ENCODE measurements around the gene ZCWPW1. TPM values are rescaled to one million over a fixed set of nuclear protein-coding genes. Genes with fewer than 3 reads are reported as not detected.

The ZCWPW1 gene
- total and polyA plus RNA-seq, 5 donors = 3.5 to 5.3 (median 4.6) TPM

- peaks cover 12% of the 10 kb centered on the region for H3K4me1 ChIP-seq (ENCODE audit: control insufficient read depth, insufficient read depth, low read length)
- whole genome bisulfite sequencing = 22% methylated on average over 31 of the region's 31 CpGs
- ATAC-seq (no peak), DNase-seq (peak in 2 of 3 donors; percentile 66 to 68)
- no peaks in the 10 kb centered on the region for H3K27me3 ChIP-seq (ENCODE audit: control insufficient read depth, insufficient read depth)
- H3K9me3 ChIP-seq (ENCODE audit: control insufficient read depth, low read length) = no peaks in the 10 kb centered on the region
- intact Hi-C loops (cut with DNase I) = no loop called here
- H3K4me3 ChIP-seq (ENCODE audit: low read length) = peak overlapping the region; percentile 85
- peak overlapping the region; percentile 37 for H3K27ac ChIP-seq (ENCODE audit: low read length)
Observed at GRCh38 chr7:100430493-100431285, 2.2 kb upstream of the ZCWPW1 start.

- DNase-seq = peak; percentile 99
- intact Hi-C loops (cut with DNase I) = no loop called here
- H3K27ac ChIP-seq (ENCODE audit: low read length) = peak within 1 kb of the TSS; percentile 99
- H3K27me3 ChIP-seq (ENCODE audit: control insufficient read depth, insufficient read depth) = no peaks in the 10 kb centered on the region
- no peaks in the 10 kb centered on the region for H3K9me3 ChIP-seq (ENCODE audit: control insufficient read depth, low read length)
- peak; percentile 80 to 84 for ATAC-seq
- peaks cover 8% of the 10 kb centered on the region for H3K4me1 ChIP-seq (ENCODE audit: control insufficient read depth, insufficient read depth, low read length)
- WGBS = under 1% methylated on average over 95 of the region's 95 CpGs
- peak within 1 kb of the TSS; percentile 85 for H3K4me3 ChIP-seq (ENCODE audit: low read length)
Observed at GRCh38 chr7:100429637-100430492, 1.4 kb upstream of the ZCWPW1 start, which contains the start of gene MEPCE. Gene MEPCE (plus strand): TSS chr7:100429831. CDS start chr7:100430019, 188 bp downstream.

- WGBS = under 1% methylated on average over 40 of the region's 40 CpGs
- intact Hi-C loops (cut with DNase I) = no loop called here
Observed at GRCh38 chr7:100428967-100429636, 599 bp upstream of the ZCWPW1 start.

GRCh38 chr7:100427762-100428198 is 723 bp downstream of the ZCWPW1 start:
- intact Hi-C loops (cut with DNase I) = no loop called here
- peak overlapping the region; percentile 1 for H3K4me3 ChIP-seq (ENCODE audit: low read length)
- WGBS = 44% methylated on average over 16 of the region's 16 CpGs

More at GRCh38 chr7:100428967-100429636, 599 bp upstream of the ZCWPW1 start:
- Histone ChIP-seq H3K27me3 (ENCODE audit: control insufficient read depth, insufficient read depth) (no peaks in the 10 kb centered on the region), H3K9me3 (ENCODE audit: control insufficient read depth, low read length) (no peaks in the 10 kb centered on the region), H3K27ac (ENCODE audit: low read length) (peak overlapping the region; percentile 99), H3K4me3 (ENCODE audit: low read length) (peak overlapping the region; percentile 85), H3K4me1 (ENCODE audit: control insufficient read depth, insufficient read depth, low read length) (peaks cover 7% of the 10 kb centered on the region)
- DNase-seq = peak; percentile 100
- ATAC-seq = peak; percentile 83 to 87

GRCh38 chr7:100426516-100426915 is 2.0 kb downstream of the ZCWPW1 start:
- Histone ChIP-seq H3K4me3 (ENCODE audit: low read length) (no peak overlapping the region), H3K9me3 (ENCODE audit: control insufficient read depth, low read length) (no peaks in the 10 kb centered on the region), H3K27ac (ENCODE audit: low read length) (no peak overlapping the region), H3K4me1 (ENCODE audit: control insufficient read depth, insufficient read depth, low read length) (peaks cover 7% of the 10 kb centered on the region), H3K27me3 (ENCODE audit: control insufficient read depth, insufficient read depth) (no peaks in the 10 kb centered on the region)
- DNase-seq = no peak
- ATAC-seq = no peak
- intact Hi-C loops (cut with DNase I) = no loop called here

More at GRCh38 chr7:100427762-100428198, 723 bp downstream of the ZCWPW1 start:
- DNase-seq = no peak
- H3K9me3 ChIP-seq (ENCODE audit: control insufficient read depth, low read length) = no peaks in the 10 kb centered on the region
- H3K27ac ChIP-seq (ENCODE audit: low read length) = no peak overlapping the region
- no peak for ATAC-seq
- H3K4me1 ChIP-seq (ENCODE audit: control insufficient read depth, insufficient read depth, low read length) = peaks cover 7% of the 10 kb centered on the region
- H3K27me3 ChIP-seq (ENCODE audit: control insufficient read depth, insufficient read depth) = no peaks in the 10 kb centered on the region

GRCh38 chr7:100425347-100425746 is 3.2 kb downstream of the ZCWPW1 start:
- intact Hi-C loops (cut with DNase I) = no loop called here
- Histone ChIP-seq H3K27me3 (ENCODE audit: control insufficient read depth, insufficient read depth) (no peaks in the 10 kb centered on the region), H3K27ac (ENCODE audit: low read length) (no peak overlapping the region), H3K4me3 (ENCODE audit: low read length) (no peak overlapping the region), H3K4me1 (ENCODE audit: control insufficient read depth, insufficient read depth, low read length) (no peaks in the 10 kb centered on the region), H3K9me3 (ENCODE audit: control insufficient read depth, low read length) (no peaks in the 10 kb centered on the region)
- no peak for DNase-seq
- no peak for ATAC-seq
- WGBS = 70% methylated on average over 1 of the region's 1 CpG

- H3K27ac ChIP-seq (ENCODE audit: low read length) = no peak overlapping the region
- DNase-seq (no peak), ATAC-seq (no peak)
- no peaks in the 10 kb centered on the region for H3K27me3 ChIP-seq (ENCODE audit: control insufficient read depth, insufficient read depth)
- H3K4me3 ChIP-seq (ENCODE audit: low read length) = no peak overlapping the region
- intact Hi-C loops (cut with DNase I) = no loop called here
- H3K9me3 ChIP-seq (ENCODE audit: control insufficient read depth, low read length) = no peaks in the 10 kb centered on the region
- no peaks in the 10 kb centered on the region for H3K4me1 ChIP-seq (ENCODE audit: control insufficient read depth, insufficient read depth, low read length)
- 92% methylated on average over 6 of the region's 6 CpGs for WGBS
Observed at GRCh38 chr7:100423315-100423714, 5.2 kb downstream of the ZCWPW1 start.

- Histone ChIP-seq H3K4me1 (ENCODE audit: control insufficient read depth, insufficient read depth, low read length) (no peaks in the 10 kb centered on the region), H3K4me3 (ENCODE audit: low read length) (no peak overlapping the region), H3K27ac (ENCODE audit: low read length) (no peak overlapping the region), H3K9me3 (ENCODE audit: control insufficient read depth, low read length) (no peaks in the 10 kb centered on the region), H3K27me3 (ENCODE audit: control insufficient read depth, insufficient read depth) (no peaks in the 10 kb centered on the region)
- intact Hi-C loops (cut with DNase I) = no loop called here
- no peak for ATAC-seq
- no peak for DNase-seq
- 55% methylated on average over 1 of the region's 1 CpG for WGBS
Observed at GRCh38 chr7:100419660-100420226, 8.8 kb downstream of the ZCWPW1 start.

- Histone ChIP-seq H3K27me3 (ENCODE audit: control insufficient read depth, insufficient read depth) (no peaks in the 10 kb centered on the region), H3K4me3 (ENCODE audit: low read length) (no peak overlapping the region), H3K4me1 (ENCODE audit: control insufficient read depth, insufficient read depth, low read length) (no peaks in the 10 kb centered on the region), H3K27ac (ENCODE audit: low read length) (no peak overlapping the region), H3K9me3 (ENCODE audit: control insufficient read depth, low read length) (no peaks in the 10 kb centered on the region)
- no peak for DNase-seq
- WGBS = 93% methylated on average over 1 of the region's 1 CpG
- no peak for ATAC-seq
- intact Hi-C loops (cut with DNase I) = no loop called here
Observed at GRCh38 chr7:100418930-100419659, 9.4 kb downstream of the ZCWPW1 start.

- Histone ChIP-seq H3K27ac (ENCODE audit: low read length) (no peak overlapping the region), H3K27me3 (ENCODE audit: control insufficient read depth, insufficient read depth) (no peaks in the 10 kb centered on the region), H3K9me3 (ENCODE audit: control insufficient read depth, low read length) (no peaks in the 10 kb centered on the region), H3K4me3 (ENCODE audit: low read length) (no peak overlapping the region), H3K4me1 (ENCODE audit: control insufficient read depth, insufficient read depth, low read length) (no peaks in the 10 kb centered on the region)
- WGBS = 92% methylated on average over 5 of the region's 5 CpGs
- DNase-seq (no peak), ATAC-seq (no peak)
- intact Hi-C loops (cut with DNase I) = no loop called here
Observed at GRCh38 chr7:100415448-100415847, 13.1 kb downstream of the ZCWPW1 start.

Data from right cardiac atrium (tissue), 5 donors.